Measurements from ENCODE around the gene VSIR. TPM values are rescaled to one million over a fixed set of nuclear protein-coding genes. Genes with fewer than 3 reads are reported as not detected.

Gene VSIR
- total RNA-seq, 2 donors from 2014 or later: 14.8 to 17.1 TPM

DNA sequence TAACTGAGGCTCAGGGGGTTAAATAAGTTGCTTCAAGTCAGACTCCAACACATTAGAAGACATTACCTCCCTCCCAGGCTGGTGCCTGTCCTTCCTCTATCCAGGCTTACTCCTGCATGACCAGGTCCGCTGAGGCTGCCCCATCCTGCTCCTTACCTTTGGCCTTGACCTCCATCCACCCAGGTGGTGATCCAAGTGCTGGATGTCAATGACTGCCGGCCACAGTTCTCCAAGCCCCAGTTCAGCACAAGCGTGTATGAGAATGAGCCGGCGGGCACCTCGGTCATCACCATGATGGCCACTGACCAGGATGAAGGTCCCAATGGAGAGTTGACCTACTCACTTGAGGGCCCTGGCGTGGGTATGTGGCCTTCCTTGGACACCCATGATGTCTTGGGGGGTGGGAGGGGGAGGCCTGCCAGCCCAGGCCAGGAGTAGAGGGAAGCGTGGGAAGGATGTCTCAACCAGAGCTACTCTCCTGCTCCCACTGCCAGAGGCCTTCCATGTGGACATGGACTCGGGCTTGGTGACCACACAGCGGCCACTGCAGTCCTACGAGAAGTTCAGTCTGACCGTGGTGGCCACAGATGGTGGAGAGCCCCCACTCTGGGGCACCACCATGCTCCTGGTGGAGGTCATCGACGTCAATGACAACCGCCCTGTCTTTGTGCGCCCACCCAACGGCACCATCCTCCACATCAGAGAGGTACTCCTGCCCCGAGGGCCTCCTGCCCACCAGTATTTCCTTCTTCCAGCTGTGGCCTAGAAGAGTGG lies 29.6 kb upstream of the VSIR start:
- no peak for ATAC-seq
- Histone ChIP-seq H3K4me1 (no peaks in the 10 kb centered on the region), H3K9me3 (no peaks in the 10 kb centered on the region), H3K36me3 (replicated peaks in 1 of 2; ENCODE audit: insufficient read depth in 1 of 2, low read depth in 2 of 2) (no peaks in the 10 kb centered on the region), H3K27me3 (no peaks in the 10 kb centered on the region), H3K4me3 (no peak overlapping the region), H3K27ac (no peak overlapping the region)
- no peak for DNase-seq
- intact Hi-C loops (cut with DNase I): no loop called here
- no peak for TF ChIP-seq POLR2A (IDR thresholded peaks at IDR 0.05)
- TF ChIP-seq, protein P1, sequence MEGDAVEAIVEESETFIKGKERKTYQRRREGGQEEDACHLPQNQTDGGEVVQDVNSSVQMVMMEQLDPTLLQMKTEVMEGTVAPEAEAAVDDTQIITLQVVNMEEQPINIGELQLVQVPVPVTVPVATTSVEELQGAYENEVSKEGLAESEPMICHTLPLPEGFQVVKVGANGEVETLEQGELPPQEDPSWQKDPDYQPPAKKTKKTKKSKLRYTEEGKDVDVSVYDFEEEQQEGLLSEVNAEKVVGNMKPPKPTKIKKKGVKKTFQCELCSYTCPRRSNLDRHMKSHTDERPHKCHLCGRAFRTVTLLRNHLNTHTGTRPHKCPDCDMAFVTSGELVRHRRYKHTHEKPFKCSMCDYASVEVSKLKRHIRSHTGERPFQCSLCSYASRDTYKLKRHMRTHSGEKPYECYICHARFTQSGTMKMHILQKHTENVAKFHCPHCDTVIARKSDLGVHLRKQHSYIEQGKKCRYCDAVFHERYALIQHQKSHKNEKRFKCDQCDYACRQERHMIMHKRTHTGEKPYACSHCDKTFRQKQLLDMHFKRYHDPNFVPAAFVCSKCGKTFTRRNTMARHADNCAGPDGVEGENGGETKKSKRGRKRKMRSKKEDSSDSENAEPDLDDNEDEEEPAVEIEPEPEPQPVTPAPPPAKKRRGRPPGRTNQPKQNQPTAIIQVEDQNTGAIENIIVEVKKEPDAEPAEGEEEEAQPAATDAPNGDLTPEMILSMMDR (IDR thresholded peaks at IDR 0.05): no peak
- WGBS, 2 donors: 83 to 93% methylated on average over 10 to 18 of the region's 18 CpGs

GRCh38 chr10:71802235-71802634 lies 28.9 kb upstream of the VSIR start:
- Histone ChIP-seq H3K27me3 (no peaks in the 10 kb centered on the region), H3K4me1 (no peaks in the 10 kb centered on the region), H3K4me3 (no peak overlapping the region), H3K27ac (no peak overlapping the region), H3K9me3 (no peaks in the 10 kb centered on the region), H3K36me3 (replicated peaks in 1 of 2; ENCODE audit: insufficient read depth in 1 of 2, low read depth in 2 of 2) (no peaks in the 10 kb centered on the region)
- ATAC-seq (no peak), DNase-seq (no peak)
- intact Hi-C loops (cut with DNase I): no loop called here
- 89% methylated on average over 6 of the region's 6 CpGs for WGBS, 2 donors
- TF ChIP-seq POLR2A (IDR thresholded peaks at IDR 0.05): no peak
- TF ChIP-seq, protein P1 (IDR thresholded peaks at IDR 0.05): no peak

- H3K36me3 ChIP-seq (replicated peaks in 1 of 2; ENCODE audit: insufficient read depth in 1 of 2, low read depth in 2 of 2): no peaks in the 10 kb centered on the region
- H3K9me3 ChIP-seq: no peaks in the 10 kb centered on the region
- H3K4me3 ChIP-seq: no peak overlapping the region
- no peaks in the 10 kb centered on the region for H3K27me3 ChIP-seq
- no peak for TF ChIP-seq POLR2A (IDR thresholded peaks at IDR 0.05)
- TF ChIP-seq, protein P1 (IDR thresholded peaks at IDR 0.05): no peak
- no peak overlapping the region for H3K27ac ChIP-seq
- ATAC-seq (no peak), DNase-seq (no peak)
- intact Hi-C loops (cut with DNase I): no loop called here
- no peaks in the 10 kb centered on the region for H3K4me1 ChIP-seq
- WGBS, 2 donors: 86 to 88% methylated on average over 9 of the region's 9 CpGs
Measured at GRCh38 chr10:71801361-71801760, 28.0 kb upstream of the VSIR start.

- H3K27ac ChIP-seq: no peak overlapping the region
- H3K4me3 ChIP-seq: no peak overlapping the region
- intact Hi-C loops (cut with DNase I): no loop called here
- no peaks in the 10 kb centered on the region for H3K27me3 ChIP-seq
- peak in 3 of 4 donors; percentile 51 to 55 (median 53) for DNase-seq
- H3K9me3 ChIP-seq: no peaks in the 10 kb centered on the region
- no peaks in the 10 kb centered on the region for H3K36me3 ChIP-seq (replicated peaks in 1 of 2; ENCODE audit: insufficient read depth in 1 of 2, low read depth in 2 of 2)
- TF ChIP-seq POLR2A (IDR thresholded peaks at IDR 0.05): no peak
- TF ChIP-seq, protein P1 (IDR thresholded peaks at IDR 0.05): no peak
- 58 to 100% methylated on average over 2 to 3 of the region's 3 CpGs for WGBS, 2 donors
- H3K4me1 ChIP-seq: no peaks in the 10 kb centered on the region
- ATAC-seq: no peak
Measured at GRCh38 chr10:71799608-71800453, 26.5 kb upstream of the VSIR start.
